H1 (cell line): Measurements from ENCODE around the gene PGM1. TPM values are rescaled to one million over a fixed set of nuclear protein-coding genes. Genes with fewer than 3 reads are reported as not detected.

Experiments used
- CTCF ChIA-PET: fragments of 300-600 bp; sonication (Branson Sonifier 250); formaldehyde crosslinking; loops from one replicate; lab custom pipeline; 2021; ENCODE audit not compliant: partially characterized antibody; lab: Charles Lee
- POLR2A ChIA-PET: fragments of 300-600 bp; sonication (Branson Sonifier 250); formaldehyde crosslinking; loops from one replicate; lab custom pipeline; 2021; ENCODE audit warnings: inconsistent platforms; ENCODE audit not compliant: partially characterized antibody; lab: Charles Lee
- DNase-seq, 2 experiments: peaks; one replicate each; pipeline versions ENCODE4 v3.0.0 to v3.0.0-alpha.2; 2010 to 2022; ENCODE audit warnings: low spot score in 2 of 2, low read depth in 1 of 2, mixed read lengths in 1 of 2
- FAIRE-seq: peaks from 2 replicates; lab custom pipeline; 2011; peaks lifted over from hg19 to GRCh38; lab: Jason Lieb, UNC
- H2AFZ ChIP-seq: 2 replicates; pipeline ENCODE4 v1.8.1; 2012; ENCODE audit warnings: low read length, inconsistent platforms
- H2AK5ac ChIP-seq: 2 replicates; pipeline ENCODE4 v1.6.1; 2013; ENCODE audit warnings: low read depth, low read length
- H2BK120ac ChIP-seq: replicated peaks from 2 replicates; pipeline ENCODE3; 2013; ENCODE audit warnings: low read depth, low read length, inconsistent platforms
- H2BK12ac ChIP-seq: 2 replicates; pipeline ENCODE4 v1.6.1; 2013; ENCODE audit warnings: low read depth, low read length
- H2BK15ac ChIP-seq: 2 replicates; pipeline ENCODE4 v1.6.1; 2013; ENCODE audit warnings: low read length
- H2BK20ac ChIP-seq: 2 replicates; pipeline ENCODE4 v1.6.1; 2013; ENCODE audit warnings: low read length
- H2BK5ac ChIP-seq: 2 replicates; pipeline ENCODE4 v1.6.1; 2013; ENCODE audit warnings: low read depth, low read length
- H3K14ac ChIP-seq: 2 replicates; pipeline ENCODE4 v1.6.1; 2013; ENCODE audit warnings: inconsistent platforms; ENCODE audit not compliant: insufficient read length
- H3K18ac ChIP-seq: 2 replicates; pipeline ENCODE4 v1.6.1; 2013; ENCODE audit warnings: low read length; ENCODE audit errors: extremely low read depth
- H3K23ac ChIP-seq: 2 replicates; pipeline ENCODE4 v1.6.1; 2013; ENCODE audit warnings: inconsistent platforms; ENCODE audit not compliant: insufficient read length
- H3K23me2 ChIP-seq: 2 replicates; pipeline ENCODE4 v1.6.1; 2013; ENCODE audit warnings: low read depth, low read length
- H3K27ac ChIP-seq: 2 replicates; pipeline ENCODE4 v1.6.1; 2011; ENCODE audit warnings: low read depth, low read length, inconsistent platforms
- H3K27me3 ChIP-seq, 4 experiments: replicated peaks in 1 of 4; 1 replicate in 1 of 4; 2 replicates in 3 of 4; pipeline versions ENCODE4 v1.6.1 to v1.8.1; 2011 to 2013; ENCODE audit warnings: low read length in 3 of 4, mild to moderate bottlenecking in 3 of 4, inconsistent platforms in 2 of 4, mixed read lengths in 2 of 4, moderate library complexity in 1 of 4; ENCODE audit not compliant: control insufficient read depth in 3 of 4, insufficient read depth in 3 of 4; ENCODE audit errors: extremely low read depth in 1 of 4
- H3K36me3 ChIP-seq, 4 experiments: 2 replicates each; pipeline versions ENCODE4 v1.6.1 to v1.8.1; 2011 to 2013; ENCODE audit warnings: mild to moderate bottlenecking in 4 of 4, low read length in 3 of 4, moderate library complexity in 2 of 4, control low read depth in 1 of 4, inconsistent platforms in 1 of 4; ENCODE audit not compliant: insufficient read depth in 4 of 4, control insufficient read depth in 2 of 4
- H3K4ac ChIP-seq: replicated peaks from 2 replicates; pipeline ENCODE3; 2013; ENCODE audit warnings: low read length, low read depth, mixed read lengths, inconsistent platforms; ENCODE audit not compliant: insufficient read length
- H3K4me1 ChIP-seq, 4 experiments: replicated peaks in 1 of 4; 1 replicate in 1 of 4; 2 replicates in 3 of 4; pipeline versions ENCODE4 v1.6.1 to v1.8.1; 2011 to 2013; ENCODE audit warnings: low read length in 3 of 4, inconsistent platforms in 2 of 4, mixed read lengths in 1 of 4; ENCODE audit not compliant: insufficient read depth in 4 of 4, control insufficient read depth in 3 of 4
- H3K4me2 ChIP-seq, 2 experiments: 2 replicates each; pipeline versions ENCODE4 v1.6.1 to v1.8.1; 2011 to 2013; ENCODE audit warnings: low read depth in 2 of 2, low read length in 2 of 2, control low read depth in 1 of 2, inconsistent platforms in 1 of 2, mild to moderate bottlenecking in 1 of 2; ENCODE audit not compliant: insufficient read depth in 1 of 2
- H3K4me3 ChIP-seq, 4 experiments: fragments of 200-600, 300-600 bp in 1 of 4; sonication (generic), shearing (Covaris generic), sonication (Bioruptor Twin) in 1 of 4; 2 replicates each; pipeline versions ENCODE4 v1.5.1 to v1.8.1; 2011 to 2016; ENCODE audit warnings: low read length in 4 of 4, low read depth in 3 of 4, control low read depth in 2 of 4, inconsistent platforms in 2 of 4, mild to moderate bottlenecking in 2 of 4, mixed read lengths in 1 of 4, moderate library complexity in 1 of 4; ENCODE audit not compliant: insufficient read depth in 2 of 4; ENCODE audit errors: extremely low read depth in 1 of 4
- H3K56ac ChIP-seq: replicated peaks from 2 replicates; pipeline ENCODE3; 2013; ENCODE audit warnings: low read depth, mild to moderate bottlenecking, mixed read lengths, low read length, inconsistent platforms; ENCODE audit not compliant: insufficient read length
- H3K79me1 ChIP-seq: 2 replicates; pipeline ENCODE4 v1.6.1; 2013; ENCODE audit warnings: low read depth, low read length, control low read depth
- H3K79me2 ChIP-seq, 2 experiments: 2 replicates each; pipeline versions ENCODE4 v1.6.1 to v1.8.1; 2012 to 2013; ENCODE audit warnings: low read length in 2 of 2, mild to moderate bottlenecking in 2 of 2, inconsistent platforms in 1 of 2; ENCODE audit not compliant: insufficient read depth in 2 of 2, control insufficient read depth in 1 of 2
- H3K9ac ChIP-seq, 4 experiments: replicated peaks in 1 of 4; 1 replicate in 1 of 4; 2 replicates in 3 of 4; pipeline versions ENCODE4 v1.6.1 to v1.8.1; 2011 to 2013; ENCODE audit warnings: low read depth in 3 of 4, low read length in 3 of 4, control low read depth in 2 of 4, mild to moderate bottlenecking in 2 of 4, moderate library complexity in 2 of 4, inconsistent platforms in 1 of 4; ENCODE audit errors: extremely low read depth in 1 of 4
- H3K9me3 ChIP-seq, 2 experiments: 2 replicates each; pipeline versions ENCODE4 v1.6.1 to v1.8.1; 2012 to 2013; ENCODE audit warnings: mild to moderate bottlenecking in 2 of 2, moderate library complexity in 2 of 2, control low read depth in 1 of 2, inconsistent platforms in 1 of 2, low read depth in 1 of 2, low read length in 1 of 2, mixed read lengths in 1 of 2; ENCODE audit not compliant: insufficient read depth in 2 of 2
- H4K20me1 ChIP-seq, 2 experiments: replicated peaks in 1 of 2; 2 replicates each; pipeline versions ENCODE3 to v1.8.1; 2011 to 2013; ENCODE audit warnings: inconsistent platforms in 2 of 2, low read length in 2 of 2, mild to moderate bottlenecking in 1 of 2; ENCODE audit not compliant: insufficient read depth in 2 of 2, control insufficient read depth in 1 of 2
- H4K5ac ChIP-seq: 2 replicates; pipeline ENCODE4 v1.6.1; 2013; ENCODE audit warnings: low read length, low read depth, mixed read lengths, inconsistent platforms; ENCODE audit not compliant: insufficient read length
- H4K8ac ChIP-seq: 2 replicates; pipeline ENCODE4 v1.8.0; 2013; ENCODE audit warnings: mild to moderate bottlenecking, moderate library complexity, low read length, inconsistent platforms; ENCODE audit not compliant: insufficient read depth; ENCODE audit errors: extremely low read depth
- H4K91ac ChIP-seq: replicated peaks from 2 replicates; pipeline ENCODE3; 2013; ENCODE audit warnings: low read length, mixed read lengths, inconsistent platforms; ENCODE audit not compliant: insufficient read length
- CEBPB ChIP-seq: IDR thresholded peaks from 2 replicates; pipeline ENCODE4 v1.6.1; 2012; ENCODE audit warnings: low read depth, low read length
- CHD1 ChIP-seq: IDR thresholded peaks from 2 replicates; pipeline ENCODE4 v1.6.1; 2012; ENCODE audit warnings: low read depth, low read length, improper control_type of control experiment
- NRF1 ChIP-seq: IDR thresholded peaks from 2 replicates; pipeline ENCODE4 v1.6.1; 2011; ENCODE audit warnings: mild to moderate bottlenecking, low read depth, low read length, improper control_type of control experiment
- RXRA ChIP-seq: IDR thresholded peaks from 2 replicates; pipeline ENCODE4 v1.6.1; 2011; ENCODE audit warnings: low read depth, mild to moderate bottlenecking, low read length, moderate library complexity; ENCODE audit not compliant: insufficient read depth
- SP1 ChIP-seq: IDR thresholded peaks from 2 replicates; pipeline ENCODE4 v1.6.1; 2011; ENCODE audit warnings: low read depth, low read length
- SRF ChIP-seq: IDR thresholded peaks from 2 replicates; pipeline ENCODE4 v1.6.1; 2011; ENCODE audit warnings: mild to moderate bottlenecking, low read depth, low read length, moderate library complexity
- TEAD4 ChIP-seq: IDR thresholded peaks from 2 replicates; pipeline ENCODE4 v1.6.1; 2012; ENCODE audit warnings: low read depth, low read length, inconsistent platforms, mixed read lengths
- WGBS, 2 experiments: shearing (Covaris generic) in 1 of 2; methylation state at CpG; one replicate each; pipeline versions ENCODE4 v1.1.6 to v1.1.7; 2013 to 2015; ENCODE audit warnings: low lambda C conversion rate in 2 of 2, mixed read lengths in 2 of 2, inconsistent platforms in 1 of 2, low coverage in 1 of 2, missing lambda C conversion rate in 1 of 2; ENCODE audit not compliant: insufficient replicate concordance in 2 of 2, insufficient coverage in 1 of 2, insufficient read length in 1 of 2; ENCODE audit errors: extremely low coverage in 1 of 2, missing lambda C conversion rate in 1 of 2; 5-methylcytosine and 5-hydroxymethylcytosine counted together
- polyA plus RNA-seq, 7 experiments: library from polyadenylated mRNA; depleted of rRNA in 3 of 7; stranded (reverse) in 5 of 7; unstranded in 2 of 7; fragments of >200 nt in 5 of 7; fragments of 200-250 nt in 2 of 7; gene quantifications; 1 replicate in 5 of 7; 2 replicates in 1 of 7; 4 replicates in 1 of 7; pipeline versions ENCODE4 v1.2.1 to v1.2.3, GENCODE V29; 2011 to 2013; ENCODE audit warnings: missing spikeins in 2 of 7, mixed read lengths in 2 of 7
- total RNA-seq: library from RNA; stranded (reverse); fragmentation: NEBNext Ultra II Directional; extraction: Animal tissue kit (Norgen Biotek cat#: 25700); gene quantifications from 2 replicates; pipeline ENCODE4 v1.2.1, GENCODE V29; 2021
- TF ChIP-seq, protein P1 (sequence below): IDR thresholded peaks from 2 replicates; pipeline ENCODE4 v1.6.1; 2012; ENCODE audit warnings: inconsistent platforms

The PGM1 gene
- total and polyA plus RNA-seq, 2 of the 8 experiments (the other 6 are each of a cell fraction or from before 2014, with no cell fraction given) = 33.0 to 65.4 TPM

DNA sequence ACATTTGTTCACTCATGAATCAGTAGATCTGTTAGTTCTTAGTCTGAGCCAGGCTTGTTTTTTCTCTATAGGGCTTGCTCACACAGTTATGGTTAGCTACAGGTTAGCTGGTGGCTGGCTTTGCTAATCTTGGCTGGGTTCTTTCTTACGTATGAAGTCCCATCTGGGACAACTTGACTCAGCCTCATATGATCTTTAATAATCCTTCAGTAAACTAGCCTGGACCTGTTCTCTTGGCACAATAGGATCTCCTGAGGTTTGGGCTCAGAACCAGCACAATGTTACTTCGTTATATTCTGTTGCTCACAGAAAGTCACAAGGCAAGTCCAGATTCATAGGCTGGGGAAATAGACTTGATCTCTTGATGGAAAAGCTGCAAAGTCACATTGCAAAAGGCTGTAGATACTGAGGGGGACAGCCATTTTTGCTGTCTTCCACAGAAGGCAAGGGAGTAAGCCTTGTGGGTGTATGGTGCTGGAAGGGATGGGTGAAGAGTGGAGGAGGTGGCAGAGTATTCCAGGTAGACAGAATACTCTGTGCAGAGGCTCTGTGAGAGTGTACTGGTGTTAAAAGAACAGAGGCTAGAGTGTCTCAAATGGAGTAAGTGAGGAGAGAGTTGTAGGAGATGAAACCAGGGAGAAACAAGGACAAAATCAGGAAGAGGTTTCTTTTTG, 45.5 kb upstream of the PGM1 start:
- Histone ChIP-seq H2AK5ac (no peak overlapping the region), H3K79me2 (no peaks in the 10 kb centered on the region), H2BK20ac (no peak overlapping the region), H3K79me1 (no peaks in the 10 kb centered on the region), H4K20me1 (no peaks in the 10 kb centered on the region), H3K9ac (no peak overlapping the region), H3K23ac (no peak overlapping the region), H3K9me3 (no peaks in the 10 kb centered on the region), H2BK12ac (no peak overlapping the region), H3K4ac (no peak overlapping the region), H2BK5ac (no peak overlapping the region), H3K4me2 (no peak overlapping the region), H2BK120ac (no peak overlapping the region), H3K14ac (no peak overlapping the region), H2AFZ (no peak overlapping the region), H4K8ac (no peak overlapping the region), H3K4me3 (no peak overlapping the region), H3K27ac (no peak overlapping the region), H4K5ac (no peak overlapping the region), H4K91ac (no peak overlapping the region), H3K23me2 (no peaks in the 10 kb centered on the region), H3K36me3 (no peaks in the 10 kb centered on the region), H3K18ac (no peak overlapping the region), H2BK15ac (no peak overlapping the region), H3K56ac (no peak overlapping the region), H3K27me3 (no peaks in the 10 kb centered on the region), H3K4me1 (no peaks in the 10 kb centered on the region)
- ChIA-PET POLR2A (no interaction called here), CTCF (interaction anchor here (1.2 kb wide), 1 partner anchor 69 kb away, joined by 3 read pairs; no protein-coding TSS in a partner anchor)
- DNase-seq (no peak), FAIRE-seq (no peak)
- TF ChIP-seq CEBPB (no peak), SRF (no peak), NRF1 (no peak), SP1 (no peak), TEAD4 (no peak), CHD1 (no peak), RXRA (no peak)
- TF ChIP-seq, protein P1, sequence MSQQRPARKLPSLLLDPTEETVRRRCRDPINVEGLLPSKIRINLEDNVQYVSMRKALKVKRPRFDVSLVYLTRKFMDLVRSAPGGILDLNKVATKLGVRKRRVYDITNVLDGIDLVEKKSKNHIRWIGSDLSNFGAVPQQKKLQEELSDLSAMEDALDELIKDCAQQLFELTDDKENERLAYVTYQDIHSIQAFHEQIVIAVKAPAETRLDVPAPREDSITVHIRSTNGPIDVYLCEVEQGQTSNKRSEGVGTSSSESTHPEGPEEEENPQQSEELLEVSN = no peak
- 86% methylated on average over 2 of the region's 2 CpGs; no CpG with 5 or more reads in 1 of the 2 experiments for WGBS, 2 experiments
